22Rv1 (cell line): ENCODE data around the gene FIBCD1.

ENCODE experiments used
- H3K27ac ChIP-seq: fragments of 450-650 bp; 2 replicates; pipeline ENCODE4 v1.5.1; 2017
- CTCF ChIP-seq: fragments of 450-650 bp; IDR thresholded peaks from 2 replicates; pipeline ENCODE4 v1.5.1; 2017; ENCODE audit warnings: mild to moderate bottlenecking
- ZFX ChIP-seq: fragments of 450-650 bp; IDR thresholded peaks from 2 replicates; pipeline ENCODE4 v1.6.1; 2017; ENCODE audit warnings: antibody characterized with exemption, borderline replicate concordance

Gene FIBCD1

GRCh38 chr9:130973686-130974281, 34.7 kb upstream of the FIBCD1 start:
- no peak overlapping the region for H3K27ac ChIP-seq
- no peak for TF ChIP-seq CTCF
- no peak for TF ChIP-seq ZFX

- no peak overlapping the region for H3K27ac ChIP-seq
- TF ChIP-seq CTCF = no peak
- TF ChIP-seq ZFX = no peak
These were observed 34.1 kb upstream of the FIBCD1 start for GRCh38 chr9:130972957-130973685.

GRCh38 chr9:130972277-130972956, 33.4 kb upstream of the FIBCD1 start:
- no peak for TF ChIP-seq ZFX
- no peak overlapping the region for H3K27ac ChIP-seq

GRCh38 chr9:130971294-130971849, 32.3 kb upstream of the FIBCD1 start:
- TF ChIP-seq CTCF (no peak), ZFX (no peak)
- no peak overlapping the region for H3K27ac ChIP-seq

GRCh38 chr9:130970855-130971254, 31.8 kb upstream of the FIBCD1 start:
- no peak for TF ChIP-seq CTCF
- no peak for TF ChIP-seq ZFX
- H3K27ac ChIP-seq = no peak overlapping the region

- no peak overlapping the region for H3K27ac ChIP-seq
- TF ChIP-seq ZFX (no peak), CTCF (no peak)
These were observed 31.0 kb upstream of the FIBCD1 start for GRCh38 chr9:130970052-130970451.

- TF ChIP-seq ZFX = no peak
- TF ChIP-seq CTCF = no peak
- no peak overlapping the region for H3K27ac ChIP-seq
These were observed 26.6 kb upstream of the FIBCD1 start for GRCh38 chr9:130965680-130966079.
